Activated CD8-positive, alpha-beta memory T cell treated with anti-CD3 and anti-CD28 coated beads for 48 hours (primary cell): ENCODE results near the gene ADGRB2.

ENCODE experiments used
- DNase-seq, 3 experiments: peaks; one replicate each; pipeline ENCODE4 v3.0.0-alpha.2; 2020; ENCODE audit warnings: low read depth in 2 of 3, low spot score in 2 of 3

ADGRB2 gene

GRCh38 chr1:31795801-31796621 is 31.9 kb upstream of the ADGRB2 start:
- DNase-seq: no peak

- DNase-seq: no peak
Measured at GRCh38 chr1:31795096-31795675, 31.0 kb upstream of the ADGRB2 start.

- DNase-seq: no peak
Measured at GRCh38 chr1:31793586-31794285, 29.6 kb upstream of the ADGRB2 start.

- DNase-seq: no peak
Measured at GRCh38 chr1:31793086-31793485, 28.9 kb upstream of the ADGRB2 start.

GRCh38 chr1:31792541-31792940 is 28.4 kb upstream of the ADGRB2 start:
- no peak for DNase-seq

DNA sequence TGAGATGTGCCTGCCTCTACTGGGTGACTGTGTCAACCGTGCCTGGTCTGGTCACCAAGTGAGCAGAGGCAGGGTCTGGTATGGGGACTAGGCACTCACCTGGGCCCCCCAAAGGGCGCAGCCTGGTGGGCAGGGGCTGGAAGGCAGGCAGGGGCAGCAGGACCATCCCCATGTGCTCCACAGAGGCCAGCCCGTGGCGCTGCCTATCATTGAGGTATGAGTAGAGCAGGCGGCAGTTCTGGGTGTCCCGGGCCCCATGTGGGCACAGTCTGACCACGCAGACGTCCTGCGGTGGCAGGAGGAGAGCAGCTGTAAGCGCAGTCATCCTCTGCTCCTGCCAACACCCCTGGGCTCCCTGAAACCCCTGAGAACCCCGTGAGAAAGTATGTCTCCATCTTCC is 28.0 kb upstream of the ADGRB2 start:
- no peak for DNase-seq

DNA sequence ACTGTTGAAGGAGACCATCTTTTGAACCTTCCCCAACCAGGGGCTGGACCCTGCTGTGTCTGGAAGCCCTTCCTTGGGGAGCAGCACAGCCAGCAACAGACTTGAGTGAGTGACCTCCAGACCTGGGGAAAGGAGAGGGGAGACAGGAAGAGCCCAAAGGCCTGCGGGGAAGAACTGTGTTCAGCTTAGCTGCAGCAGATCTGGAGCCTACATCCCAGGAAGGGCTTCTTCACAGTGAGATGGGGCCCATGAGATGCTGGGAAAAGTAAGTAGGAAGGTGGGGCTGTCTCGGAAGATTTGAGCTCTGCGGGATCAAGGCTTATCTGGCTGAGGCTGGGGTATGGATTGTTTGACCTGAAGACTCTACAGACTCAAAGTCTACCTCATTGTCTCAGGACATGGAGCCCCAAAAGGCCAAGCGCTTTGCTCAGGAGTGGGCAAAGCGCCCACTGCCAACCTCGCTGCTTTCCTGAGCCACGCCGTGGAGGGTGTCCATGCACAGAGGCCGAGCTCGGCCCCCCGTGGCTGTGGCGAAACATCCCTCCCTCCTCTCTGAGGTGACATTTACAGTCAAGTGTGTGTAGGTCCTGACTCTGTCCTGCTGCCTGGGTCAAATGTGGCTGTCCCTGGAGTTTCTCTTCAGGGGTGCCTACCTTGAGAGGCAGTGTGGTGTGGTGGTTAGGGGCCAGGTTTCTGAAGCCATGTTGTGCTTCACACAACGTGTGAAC is 27.2 kb upstream of the ADGRB2 start:
- no peak for DNase-seq

- DNase-seq: no peak
Measured at GRCh38 chr1:31790641-31791091, 26.5 kb upstream of the ADGRB2 start.

- DNase-seq: no peak
Measured at GRCh38 chr1:31790140-31790539, 26.0 kb upstream of the ADGRB2 start.

GRCh38 chr1:31789259-31790065 is 25.3 kb upstream of the ADGRB2 start:
- DNase-seq: peak; percentile 87 to 99 (median 96)

DNA sequence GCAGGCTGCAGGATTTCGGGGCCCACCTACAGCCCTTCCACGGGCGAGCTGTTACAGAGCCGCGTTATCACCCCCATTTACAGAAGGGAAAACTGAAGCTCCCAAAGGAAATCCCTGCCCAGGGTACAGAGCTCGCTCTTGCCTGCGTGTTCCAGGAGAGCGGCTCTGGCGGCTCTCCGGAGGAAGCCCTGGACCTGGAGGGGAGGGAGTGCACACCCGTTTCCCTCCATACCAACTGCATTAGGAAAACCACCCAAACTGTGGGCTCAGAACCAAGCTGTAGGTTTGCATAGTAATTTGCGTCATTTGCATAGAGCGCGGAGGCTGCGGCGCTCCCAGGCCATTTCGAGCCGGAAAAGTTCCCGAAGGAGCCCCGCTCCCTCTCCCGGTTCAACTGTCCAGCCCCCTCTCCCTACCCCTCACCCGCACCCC is 24.7 kb upstream of the ADGRB2 start:
- no peak for DNase-seq

DNA sequence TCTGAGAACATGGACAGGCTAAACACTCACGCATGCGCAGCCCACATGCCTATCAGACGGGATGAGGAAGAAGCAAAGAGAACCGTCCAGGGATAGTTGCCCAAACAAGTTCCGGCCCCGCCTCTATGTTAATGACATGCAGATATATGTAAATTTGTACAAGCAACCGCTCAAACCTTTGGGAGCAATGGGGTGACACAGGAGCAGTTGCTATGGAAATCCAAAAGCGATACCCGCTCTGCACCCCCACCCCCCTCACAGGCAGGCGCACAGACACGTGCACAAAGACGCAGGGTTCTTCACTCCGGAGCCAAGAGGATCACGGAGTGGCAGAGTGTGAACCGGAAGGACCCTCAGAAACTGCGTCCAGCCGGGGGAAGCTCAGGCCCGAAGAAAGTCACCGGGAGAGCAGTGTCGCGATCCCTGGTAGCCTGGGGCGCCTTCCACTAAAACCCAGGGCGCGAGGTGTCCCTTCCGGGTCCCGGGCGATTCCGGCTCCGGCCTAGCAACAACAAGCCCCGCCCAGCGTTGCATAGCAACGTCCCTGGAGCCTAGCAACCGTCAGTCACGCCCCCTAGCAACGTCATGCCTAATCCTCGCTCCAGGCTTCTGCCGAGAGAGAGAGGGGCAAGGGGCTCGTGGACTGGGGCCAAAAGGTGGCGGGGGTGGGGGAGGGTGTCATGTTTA is 24.1 kb upstream of the ADGRB2 start:
- DNase-seq: peak; percentile 75 to 92 (median 92)

GRCh38 chr1:31787786-31788137 is 23.6 kb upstream of the ADGRB2 start:
- DNase-seq: no peak

GRCh38 chr1:31787261-31787660 is 23.1 kb upstream of the ADGRB2 start:
- no peak for DNase-seq

GRCh38 chr1:31786366-31787060 is 22.4 kb upstream of the ADGRB2 start:
- DNase-seq: no peak

GRCh38 chr1:31785947-31786290 is 21.8 kb upstream of the ADGRB2 start:
- no peak for DNase-seq

GRCh38 chr1:31785020-31785946 is 21.1 kb upstream of the ADGRB2 start:
- DNase-seq: no peak

- DNase-seq: no peak
Measured at GRCh38 chr1:31784356-31785019, 20.3 kb upstream of the ADGRB2 start.
